GM10248 (cell line): ENCODE results near the gene GLB1L3.

Experiments
- CTCF ChIA-PET: fragments of 300-600 bp; sonication (Branson Sonifier 250); formaldehyde crosslinking; extraction: SDS; loops from one replicate; lab custom pipeline; 2021; ENCODE audit warnings: antibody characterized with exemption; lab: Yijun Ruan, JAX
- POLR2A ChIA-PET: fragments of 350-650 bp; sonication (Branson Sonifier 250); formaldehyde crosslinking; extraction: SDS; loops from one replicate; lab custom pipeline; 2020; ENCODE audit warnings: antibody characterized with exemption; lab: Yijun Ruan, JAX
- DNase-seq: peaks from one replicate; pipeline ENCODE4 v3.0.0; 2012; ENCODE audit errors: extremely low spot score
- TF ChIP-seq, protein P1 (sequence below): IDR thresholded peaks from 2 replicates; pipeline ENCODE4 v1.5.1; 2012; ENCODE audit warnings: mild to moderate bottlenecking, low read depth; ENCODE audit errors: extremely low read depth, missing control alignments, control extremely low read depth

Gene GLB1L3, protein sequence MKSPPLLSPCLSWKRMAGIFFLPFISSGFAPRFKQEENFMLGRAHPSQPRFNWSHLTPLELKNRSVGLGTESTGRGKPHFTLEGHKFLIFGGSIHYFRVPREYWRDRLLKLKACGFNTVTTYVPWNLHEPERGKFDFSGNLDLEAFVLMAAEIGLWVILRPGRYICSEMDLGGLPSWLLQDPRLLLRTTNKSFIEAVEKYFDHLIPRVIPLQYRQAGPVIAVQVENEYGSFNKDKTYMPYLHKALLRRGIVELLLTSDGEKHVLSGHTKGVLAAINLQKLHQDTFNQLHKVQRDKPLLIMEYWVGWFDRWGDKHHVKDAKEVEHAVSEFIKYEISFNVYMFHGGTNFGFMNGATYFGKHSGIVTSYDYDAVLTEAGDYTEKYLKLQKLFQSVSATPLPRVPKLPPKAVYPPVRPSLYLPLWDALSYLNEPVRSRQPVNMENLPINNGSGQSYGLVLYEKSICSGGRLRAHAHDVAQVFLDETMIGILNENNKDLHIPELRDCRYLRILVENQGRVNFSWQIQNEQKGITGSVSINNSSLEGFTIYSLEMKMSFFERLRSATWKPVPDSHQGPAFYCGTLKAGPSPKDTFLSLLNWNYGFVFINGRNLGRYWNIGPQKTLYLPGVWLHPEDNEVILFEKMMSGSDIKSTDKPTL

DNA sequence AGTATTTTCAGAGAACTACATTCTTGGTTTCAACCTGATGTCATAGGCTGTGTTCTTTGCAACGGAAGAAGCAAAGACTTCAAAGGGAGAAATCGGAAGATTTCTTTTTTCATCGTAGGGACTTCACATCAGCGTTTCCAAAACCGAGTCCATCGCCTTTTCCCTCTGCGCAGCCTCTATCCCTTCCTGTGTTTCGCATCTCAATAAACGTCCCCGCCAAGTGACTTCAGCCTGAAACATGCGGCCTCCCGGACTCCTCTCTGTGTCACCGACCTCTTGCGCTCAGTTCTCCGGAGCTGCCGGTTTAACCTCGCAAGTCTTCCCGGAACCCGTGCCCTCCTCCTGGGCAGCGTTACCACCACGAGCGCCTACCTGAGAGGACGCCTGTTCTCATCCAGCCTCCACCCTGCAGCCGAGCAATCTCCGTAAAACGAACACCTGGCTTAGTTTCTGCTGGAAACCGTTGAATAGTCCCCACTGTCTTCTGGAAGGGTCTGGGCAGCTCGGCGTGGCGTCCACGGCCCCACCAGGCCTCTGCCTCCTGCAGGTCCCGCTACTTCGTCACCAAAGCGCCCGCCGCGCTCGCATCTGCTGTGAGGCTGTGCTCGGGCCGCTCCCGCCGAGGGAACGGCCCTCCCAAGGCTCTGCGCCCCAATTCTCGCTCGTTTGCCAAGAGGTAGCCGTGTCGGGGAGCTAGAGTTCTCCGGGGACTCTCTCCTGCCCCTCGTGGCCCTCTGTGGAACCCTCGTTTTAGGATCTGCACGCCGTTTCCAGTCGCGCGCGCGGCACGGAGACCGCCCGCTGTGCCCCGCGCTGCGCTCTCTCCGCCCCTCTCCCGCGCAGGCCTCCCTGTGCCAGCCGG is at the start of gene GLB1L3:
TSS of gene GLB1L3 (plus strand) at position 846 of the 862 bp plus-strand sequence. CDS start 362 bp downstream, outside the sequence.
- TF ChIP-seq, protein P1, sequence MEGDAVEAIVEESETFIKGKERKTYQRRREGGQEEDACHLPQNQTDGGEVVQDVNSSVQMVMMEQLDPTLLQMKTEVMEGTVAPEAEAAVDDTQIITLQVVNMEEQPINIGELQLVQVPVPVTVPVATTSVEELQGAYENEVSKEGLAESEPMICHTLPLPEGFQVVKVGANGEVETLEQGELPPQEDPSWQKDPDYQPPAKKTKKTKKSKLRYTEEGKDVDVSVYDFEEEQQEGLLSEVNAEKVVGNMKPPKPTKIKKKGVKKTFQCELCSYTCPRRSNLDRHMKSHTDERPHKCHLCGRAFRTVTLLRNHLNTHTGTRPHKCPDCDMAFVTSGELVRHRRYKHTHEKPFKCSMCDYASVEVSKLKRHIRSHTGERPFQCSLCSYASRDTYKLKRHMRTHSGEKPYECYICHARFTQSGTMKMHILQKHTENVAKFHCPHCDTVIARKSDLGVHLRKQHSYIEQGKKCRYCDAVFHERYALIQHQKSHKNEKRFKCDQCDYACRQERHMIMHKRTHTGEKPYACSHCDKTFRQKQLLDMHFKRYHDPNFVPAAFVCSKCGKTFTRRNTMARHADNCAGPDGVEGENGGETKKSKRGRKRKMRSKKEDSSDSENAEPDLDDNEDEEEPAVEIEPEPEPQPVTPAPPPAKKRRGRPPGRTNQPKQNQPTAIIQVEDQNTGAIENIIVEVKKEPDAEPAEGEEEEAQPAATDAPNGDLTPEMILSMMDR: peak; percentile 48
- DNase-seq: peak; percentile 71
- CTCF ChIA-PET: interaction anchor here (0.7 to 13.2 kb wide), 8 partner anchors 11 to 150 kb away, joined by 3 to 99 read pairs (median 4); partner anchors contain the start of genes ACAD8 and THYN1
- POLR2A ChIA-PET: no interaction called here

DNA sequence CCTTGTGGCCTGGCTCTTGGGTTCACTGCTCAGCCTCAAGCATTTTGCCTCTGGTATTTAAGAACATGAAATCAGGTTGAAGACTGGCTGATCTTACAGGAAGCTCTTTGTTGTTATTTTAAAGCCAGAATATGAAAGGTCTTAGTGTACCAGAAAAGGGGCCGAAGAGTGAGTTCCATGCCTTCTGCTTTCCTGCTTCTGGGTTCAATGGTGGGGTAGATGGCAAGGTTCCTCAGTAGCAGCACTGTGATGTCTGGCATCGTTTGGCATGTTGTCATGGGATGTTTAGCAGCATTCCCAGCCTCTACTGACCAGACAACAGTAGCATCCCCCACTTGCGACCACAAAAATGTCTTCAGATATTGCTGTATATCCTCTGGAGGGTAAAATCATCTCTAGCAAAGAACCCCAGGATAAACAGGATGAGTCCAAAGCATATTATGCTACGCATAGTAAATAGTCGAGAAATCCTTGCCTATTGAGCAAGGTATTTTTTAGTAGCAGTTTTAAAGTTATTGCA is 49.3 kb upstream of the GLB1L3 start:
- TF ChIP-seq, protein P1: no peak
- CTCF ChIA-PET: interaction anchor here (0.9 to 1.8 kb wide), 2 partner anchors 12 to 17 kb away, joined by 5 to 8 read pairs; no protein-coding TSS in a partner anchor
- POLR2A ChIA-PET: no interaction called here
- no peak for DNase-seq

DNA sequence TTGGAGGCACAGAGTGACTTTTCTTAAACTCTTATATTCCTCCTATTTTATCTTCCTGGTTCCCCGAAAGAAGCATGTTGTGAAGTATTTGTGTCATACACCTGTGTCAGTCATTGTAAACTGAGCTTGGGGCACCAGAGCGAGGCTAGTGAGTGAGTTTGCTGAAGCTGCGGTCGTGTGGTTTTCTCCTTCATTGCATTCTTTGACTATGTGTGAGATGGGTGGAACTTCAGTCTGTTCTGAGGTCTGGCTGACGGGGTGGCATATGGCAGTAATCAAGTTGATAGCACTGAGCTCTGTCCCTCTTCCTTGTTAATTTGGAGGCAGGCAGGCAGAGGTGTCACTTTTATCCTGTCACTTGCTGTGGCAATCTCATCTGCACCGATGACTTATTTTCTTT is 47.6 kb upstream of the GLB1L3 start:
- POLR2A ChIA-PET: no interaction called here

DNA sequence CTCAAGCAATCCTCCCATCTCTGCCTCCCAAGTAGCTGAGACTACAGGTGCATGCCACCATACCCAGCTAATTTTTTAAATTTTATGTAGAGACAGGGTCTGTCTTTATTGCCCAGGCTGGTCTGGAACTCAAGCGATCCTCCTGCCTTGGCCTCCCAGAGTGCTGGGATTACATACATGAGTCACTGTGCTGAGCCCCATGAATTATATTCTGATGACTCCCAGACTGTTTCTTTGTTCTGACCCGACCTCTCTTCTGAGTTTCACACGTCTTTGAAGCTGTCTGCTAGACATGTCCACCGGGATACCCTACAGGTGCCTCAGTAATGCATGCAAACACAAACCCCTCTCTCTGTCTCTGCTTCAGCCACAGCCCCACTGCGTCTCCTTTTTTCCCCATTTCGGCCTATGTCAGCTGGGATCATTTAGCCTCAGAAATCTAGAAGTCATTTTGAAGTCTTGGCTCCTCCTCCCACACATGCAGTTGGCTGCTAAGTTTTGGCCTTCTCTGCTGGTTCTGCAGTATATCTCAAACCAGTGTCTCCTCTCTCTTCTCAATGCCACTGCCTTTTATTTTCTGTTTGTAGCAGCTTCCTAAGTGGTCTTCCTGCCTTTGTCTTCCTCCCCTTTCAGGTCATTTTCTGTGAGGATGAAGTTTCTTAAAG is 46.9 kb upstream of the GLB1L3 start:
- ChIA-PET CTCF (interaction anchor here (0.6 to 1.5 kb wide), 8 partner anchors 10 to 1288 kb away, joined by 3 to 9 read pairs (median 4); no protein-coding TSS in a partner anchor), POLR2A (no interaction called here)
- no peak for DNase-seq
- TF ChIP-seq, protein P1: no peak

More for the DNA sequence above, 47.6 kb upstream of the GLB1L3 start:
- TF ChIP-seq, protein P1: no peak
- CTCF ChIA-PET: interaction anchor here (0.6 to 1.5 kb wide), 7 partner anchors 10 to 1288 kb away, joined by 3 to 9 read pairs (median 4); no protein-coding TSS in a partner anchor
- DNase-seq: peak; percentile 71

DNA sequence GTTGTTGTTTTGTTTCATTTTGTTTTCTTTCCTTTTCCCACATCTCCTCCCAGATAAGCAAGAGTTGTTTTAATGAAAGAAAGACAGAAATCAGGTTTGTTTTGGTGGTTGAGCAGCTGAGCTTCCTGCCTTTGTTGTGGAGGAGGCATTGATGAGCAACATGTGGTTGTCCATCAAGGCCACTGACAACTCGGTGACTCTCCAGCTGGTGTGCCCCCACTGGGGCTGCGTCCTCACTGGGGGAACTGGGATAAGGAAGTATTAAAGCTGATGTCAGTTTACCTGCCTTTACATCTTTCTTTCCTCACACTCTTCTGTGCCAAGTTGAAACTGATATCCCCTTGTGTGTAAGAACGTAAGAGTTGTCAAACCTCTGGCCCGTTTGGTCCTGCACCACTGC is 45.8 kb upstream of the GLB1L3 start:
- no peak for DNase-seq
- TF ChIP-seq, protein P1: no peak
- CTCF ChIA-PET: interaction anchor here (0.9 to 1.0 kb wide), 2 partner anchors 14 to 31 kb away, joined by 3 read pairs; no protein-coding TSS in a partner anchor
- POLR2A ChIA-PET: no interaction called here
